Erythroblast (primary cell): ENCODE results near the gene VCAM1.

Experiments
- GATA1 ChIP-seq: IDR thresholded peaks from 2 replicates; pipeline ENCODE4 v1.6.1; 2011; ENCODE audit warnings: low read depth, mild to moderate bottlenecking, control low read depth, low read length, moderate library complexity
- POLR2A ChIP-seq: IDR thresholded peaks from 2 replicates; pipeline ENCODE4 v1.6.1; 2011; ENCODE audit warnings: mild to moderate bottlenecking, low read length

- TF ChIP-seq POLR2A: no peak
- no peak for TF ChIP-seq GATA1
Measured at GRCh38 chr1:100778748-100779147, 59.2 kb downstream of the VCAM1 start.
